Peyer's patch (tissue), 4 donors: ENCODE results near the gene RPS6KB2.

Experiments used
- POLR2A ChIP-seq, 2 donors: fragments of 450-650 bp; IDR thresholded peaks; one replicate each; pipeline ENCODE4 v1.5.1; 2017; ENCODE audit warnings: antibody characterized with exemption in 2 of 2, mild to moderate bottlenecking in 2 of 2, moderate library complexity in 2 of 2
- TF ChIP-seq, protein P1 (sequence below), 6 experiments: fragments of 450-650 bp in 4 of 6; fragments of 200-600 bp in 2 of 6; sonication (generic) in 1 of 6; IDR thresholded peaks; one replicate each; pipeline ENCODE4 v1.5.1; 2017 to 2019; ENCODE audit warnings: antibody characterized with exemption in 6 of 6, mild to moderate bottlenecking in 3 of 6, moderate library complexity in 1 of 6

DNA sequence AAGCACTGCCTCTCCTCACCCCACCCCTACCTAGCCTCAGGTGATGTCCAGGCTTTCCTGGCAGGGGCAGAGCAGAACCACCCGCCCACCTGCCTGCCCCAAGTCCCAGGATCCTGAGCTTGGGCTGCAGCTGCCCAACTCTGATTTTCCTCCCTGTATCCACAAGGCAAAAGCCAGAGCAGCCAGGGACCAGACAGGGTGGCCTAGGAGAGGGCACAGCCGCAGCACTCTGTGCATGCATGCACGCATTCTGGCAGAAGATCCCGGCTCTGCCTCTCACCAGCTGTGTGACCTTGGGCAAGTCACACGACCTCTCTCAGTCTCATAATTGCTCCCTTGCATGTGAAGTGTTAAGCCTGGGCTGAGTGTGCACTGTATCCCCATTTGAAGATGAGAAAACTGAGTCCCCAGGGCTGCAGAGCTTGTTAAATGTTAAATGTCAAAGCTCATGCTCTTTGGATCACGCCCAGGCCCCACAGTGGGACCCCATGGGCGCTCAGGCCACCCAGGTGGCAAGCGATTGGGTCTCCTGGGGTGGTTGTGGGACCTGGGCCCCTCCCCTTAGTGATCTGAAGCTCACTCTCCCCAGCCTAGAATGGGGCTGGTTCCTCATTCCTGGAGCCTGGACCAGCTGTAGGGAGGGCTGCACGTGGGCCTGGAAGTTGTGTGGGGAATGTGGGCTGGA lies 15.7 kb upstream of the RPS6KB2 start:
- TF ChIP-seq, protein P1, sequence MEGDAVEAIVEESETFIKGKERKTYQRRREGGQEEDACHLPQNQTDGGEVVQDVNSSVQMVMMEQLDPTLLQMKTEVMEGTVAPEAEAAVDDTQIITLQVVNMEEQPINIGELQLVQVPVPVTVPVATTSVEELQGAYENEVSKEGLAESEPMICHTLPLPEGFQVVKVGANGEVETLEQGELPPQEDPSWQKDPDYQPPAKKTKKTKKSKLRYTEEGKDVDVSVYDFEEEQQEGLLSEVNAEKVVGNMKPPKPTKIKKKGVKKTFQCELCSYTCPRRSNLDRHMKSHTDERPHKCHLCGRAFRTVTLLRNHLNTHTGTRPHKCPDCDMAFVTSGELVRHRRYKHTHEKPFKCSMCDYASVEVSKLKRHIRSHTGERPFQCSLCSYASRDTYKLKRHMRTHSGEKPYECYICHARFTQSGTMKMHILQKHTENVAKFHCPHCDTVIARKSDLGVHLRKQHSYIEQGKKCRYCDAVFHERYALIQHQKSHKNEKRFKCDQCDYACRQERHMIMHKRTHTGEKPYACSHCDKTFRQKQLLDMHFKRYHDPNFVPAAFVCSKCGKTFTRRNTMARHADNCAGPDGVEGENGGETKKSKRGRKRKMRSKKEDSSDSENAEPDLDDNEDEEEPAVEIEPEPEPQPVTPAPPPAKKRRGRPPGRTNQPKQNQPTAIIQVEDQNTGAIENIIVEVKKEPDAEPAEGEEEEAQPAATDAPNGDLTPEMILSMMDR (IDR thresholded peaks at IDR 0.05), result no peak
- no peak for TF ChIP-seq POLR2A (IDR thresholded peaks at IDR 0.05)
